Ectodermal cell (in vitro differentiated cells): Measurements from ENCODE around the gene KIF5A.
"Not testable (repeated sequence)": the region's sequence is repeated elsewhere in the genome, so short reads cannot be mapped to it uniquely, and the experiment has no call there.

ENCODE experiments used
- H3K27ac ChIP-seq: 2 replicates; pipeline ENCODE4 v1.7.0; 2013; ENCODE audit warnings: mild to moderate bottlenecking, low read depth, low read length; ENCODE audit not compliant: insufficient read depth, poor library complexity, severe bottlenecking
- H3K27me3 ChIP-seq: 2 replicates; pipeline ENCODE4 v1.7.0; 2013; ENCODE audit warnings: mild to moderate bottlenecking, low read length; ENCODE audit not compliant: insufficient read depth, control insufficient read depth, poor library complexity, severe bottlenecking
- H3K36me3 ChIP-seq: one replicate; pipeline ENCODE4 v1.7.0; 2013; ENCODE audit warnings: low read length; ENCODE audit not compliant: control insufficient read depth, insufficient read depth
- H3K4me1 ChIP-seq: one replicate; pipeline ENCODE4 v1.7.0; 2013; ENCODE audit warnings: low read length; ENCODE audit not compliant: control insufficient read depth, insufficient read depth
- H3K4me3 ChIP-seq: 2 replicates; pipeline ENCODE4 v1.7.0; 2013; ENCODE audit warnings: low read depth, low read length, control low read depth; ENCODE audit not compliant: insufficient read depth
- H3K9me3 ChIP-seq: 2 replicates; pipeline ENCODE4 v1.7.0; 2013; ENCODE audit warnings: mild to moderate bottlenecking, low read length, moderate library complexity; ENCODE audit not compliant: control insufficient read depth
- WGBS, 2 experiments: methylation state at CpG; one replicate each; pipeline ENCODE4 v1.1.7; 2013; ENCODE audit warnings: missing lambda C conversion rate in 2 of 2; 5-methylcytosine and 5-hydroxymethylcytosine counted together

KIF5A gene

DNA sequence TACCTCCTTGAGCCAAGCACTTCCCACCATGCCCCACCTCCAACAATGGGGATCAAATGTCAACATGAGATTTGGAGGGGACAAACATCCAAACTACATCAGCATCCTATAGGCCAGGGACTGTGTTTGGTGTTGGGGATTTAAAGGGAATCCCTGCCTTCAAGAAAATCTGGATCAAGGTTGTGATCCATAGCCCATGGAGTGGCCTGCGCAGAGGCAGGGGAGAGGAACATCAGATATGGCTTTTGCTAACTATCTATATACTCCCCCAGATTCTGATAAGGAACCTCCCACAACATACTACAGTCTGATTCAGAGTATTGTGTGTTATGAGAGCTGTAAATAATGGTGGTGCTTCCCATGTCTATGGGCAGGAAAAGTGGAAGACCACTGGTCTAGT, 5.1 kb downstream of the KIF5A start:
- Histone ChIP-seq H3K36me3 (no peaks in the 10 kb centered on the region), H3K4me3 (no peak overlapping the region), H3K27ac (no peak overlapping the region), H3K27me3 (peaks cover 8% of the 10 kb centered on the region), H3K9me3 (no peaks in the 10 kb centered on the region), H3K4me1 (peaks cover 28% of the 10 kb centered on the region)
- 100% methylated on average over 1 of the region's 1 CpG for WGBS, 2 experiments

DNA sequence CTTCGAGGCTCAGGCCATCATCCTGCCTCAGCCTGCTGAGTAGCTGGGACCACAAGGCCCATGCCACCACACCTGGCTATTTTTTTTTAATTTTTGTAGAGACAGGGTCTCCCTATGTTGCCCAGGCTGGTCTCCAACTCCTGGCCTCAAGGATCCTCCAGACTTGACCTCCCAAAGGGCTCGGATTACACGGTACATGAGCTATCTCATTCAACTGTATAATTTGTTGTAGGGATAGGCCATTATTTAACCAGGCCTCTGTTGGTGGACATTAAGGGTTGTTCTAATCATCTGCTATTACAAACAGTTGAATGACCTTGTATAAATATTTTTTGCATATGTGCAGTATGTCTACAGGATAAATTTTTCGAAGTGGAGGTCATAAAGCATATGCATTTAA, 9.0 kb downstream of the KIF5A start:
- Histone ChIP-seq H3K27ac (no peak overlapping the region), H3K4me1 (peaks cover under 1% of the 10 kb centered on the region), H3K9me3 (no peaks in the 10 kb centered on the region), H3K27me3 (no peaks in the 10 kb centered on the region), H3K4me3 (no peak overlapping the region), H3K36me3 (no peaks in the 10 kb centered on the region)
- 83 to 90% methylated on average over 4 of the region's 4 CpGs for WGBS, 2 experiments

DNA sequence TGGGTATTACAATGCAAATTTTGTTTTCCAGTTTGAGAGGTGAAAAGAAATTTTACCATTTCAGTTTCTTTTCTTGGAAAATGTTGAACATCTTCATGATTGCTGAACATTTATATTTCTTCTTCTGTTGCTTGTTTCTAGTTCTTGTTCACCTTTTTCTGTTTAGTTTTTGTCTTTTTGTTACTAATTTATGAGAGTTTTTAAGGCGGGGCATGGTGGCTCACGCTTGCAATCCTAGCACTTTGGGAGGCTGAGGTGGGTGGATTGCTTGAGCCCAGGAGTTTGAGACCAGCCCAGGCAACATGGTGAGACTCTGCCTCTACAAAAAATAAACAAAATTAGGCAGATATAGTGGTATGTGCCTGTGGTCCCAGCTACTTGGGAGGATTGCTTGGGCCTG, 10.7 kb downstream of the KIF5A start:
- Histone ChIP-seq H3K36me3 (no peaks in the 10 kb centered on the region), H3K4me3 (no peak overlapping the region), H3K27ac (no peak overlapping the region), H3K27me3 (no peaks in the 10 kb centered on the region), H3K9me3 (no peaks in the 10 kb centered on the region), H3K4me1 (no peaks in the 10 kb centered on the region)
- WGBS, 2 experiments = 94 to 100% methylated on average over 2 of the region's 2 CpGs

DNA sequence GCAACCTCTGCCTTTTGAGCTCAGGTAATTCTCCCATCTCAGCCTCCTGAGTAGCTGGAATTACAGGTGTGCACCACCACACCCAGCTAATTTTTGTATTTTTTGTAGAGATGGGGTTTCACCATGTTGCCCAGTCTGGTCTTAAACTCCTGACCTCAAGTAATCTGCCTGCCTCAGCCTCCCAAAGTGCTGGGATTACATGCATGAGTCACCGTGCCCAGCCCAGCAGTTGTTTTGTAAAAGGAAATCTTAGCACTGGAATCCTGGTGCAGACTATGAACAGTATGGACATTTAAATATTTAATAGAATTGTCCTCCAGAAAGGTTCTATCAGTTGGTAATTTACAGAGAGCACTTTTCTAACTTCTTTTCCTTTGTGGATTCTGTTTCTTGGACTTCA, 11.3 kb downstream of the KIF5A start:
- not testable (repeated sequence) for H3K27ac ChIP-seq, H3K4me1 ChIP-seq, H3K4me3 ChIP-seq, H3K36me3 ChIP-seq, H3K27me3 ChIP-seq, H3K9me3 ChIP-seq
- 89 to 100% methylated on average over 1 of the region's 1 CpG for WGBS, 2 experiments

DNA sequence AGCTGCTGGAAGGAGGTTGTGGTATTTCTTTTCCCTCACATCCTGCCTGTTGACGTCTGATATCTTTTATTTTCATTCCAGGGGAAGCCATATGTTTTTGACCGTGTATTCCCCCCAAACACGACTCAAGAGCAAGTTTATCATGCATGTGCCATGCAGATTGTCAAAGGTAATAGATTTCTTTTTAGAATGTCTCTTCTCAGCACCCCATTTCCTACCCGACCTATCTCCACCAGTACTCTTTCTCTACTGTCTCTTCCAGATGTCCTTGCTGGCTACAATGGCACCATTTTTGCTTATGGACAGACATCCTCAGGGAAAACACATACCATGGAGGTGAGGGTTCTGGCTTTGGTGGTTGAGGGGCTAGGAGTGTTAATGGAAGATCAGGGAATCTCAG, 13.5 kb downstream of the KIF5A start:
- Histone ChIP-seq H3K4me3 (no peak overlapping the region), H3K27ac (no peak overlapping the region)
- 92 to 94% methylated on average over 4 of the region's 4 CpGs for WGBS, 2 experiments

DNA sequence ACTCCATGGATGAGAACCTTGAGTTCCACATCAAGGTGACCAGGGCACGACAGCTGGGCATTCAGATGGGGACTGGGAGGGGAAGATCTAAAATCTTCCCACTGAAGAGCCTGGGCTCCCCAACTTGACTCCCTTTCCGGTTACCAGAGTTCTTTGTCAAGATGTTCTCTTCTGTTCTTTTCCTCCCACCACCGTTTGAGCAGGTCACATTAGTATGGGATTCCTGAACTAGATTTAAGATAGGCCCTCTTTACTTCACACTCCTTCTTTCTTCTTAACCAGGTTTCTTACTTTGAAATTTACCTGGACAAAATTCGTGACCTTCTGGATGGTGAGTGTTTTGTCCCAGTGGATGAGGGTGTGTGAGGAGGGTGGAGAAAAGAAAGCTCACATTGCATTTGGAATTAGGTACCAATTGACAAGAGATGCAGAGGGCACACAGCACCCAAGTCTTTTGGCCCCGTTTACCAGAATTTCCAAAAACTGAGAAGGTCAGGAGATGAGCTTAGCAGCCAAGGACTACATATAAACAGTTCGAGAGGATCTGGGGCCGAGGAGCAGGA, 14.4 kb downstream of the KIF5A start:
- Histone ChIP-seq H3K36me3 (no peaks in the 10 kb centered on the region), H3K4me1 (no peaks in the 10 kb centered on the region), H3K27ac (no peak overlapping the region), H3K27me3 (no peaks in the 10 kb centered on the region), H3K4me3 (no peak overlapping the region), H3K9me3 (no peaks in the 10 kb centered on the region)
- WGBS, 2 experiments = 93 to 94% methylated on average over 7 of the region's 7 CpGs

More for the DNA sequence above, 13.5 kb downstream of the KIF5A start:
- Histone ChIP-seq H3K9me3 (no peaks in the 10 kb centered on the region), H3K36me3 (no peaks in the 10 kb centered on the region), H3K27me3 (no peaks in the 10 kb centered on the region), H3K4me1 (no peaks in the 10 kb centered on the region)

DNA sequence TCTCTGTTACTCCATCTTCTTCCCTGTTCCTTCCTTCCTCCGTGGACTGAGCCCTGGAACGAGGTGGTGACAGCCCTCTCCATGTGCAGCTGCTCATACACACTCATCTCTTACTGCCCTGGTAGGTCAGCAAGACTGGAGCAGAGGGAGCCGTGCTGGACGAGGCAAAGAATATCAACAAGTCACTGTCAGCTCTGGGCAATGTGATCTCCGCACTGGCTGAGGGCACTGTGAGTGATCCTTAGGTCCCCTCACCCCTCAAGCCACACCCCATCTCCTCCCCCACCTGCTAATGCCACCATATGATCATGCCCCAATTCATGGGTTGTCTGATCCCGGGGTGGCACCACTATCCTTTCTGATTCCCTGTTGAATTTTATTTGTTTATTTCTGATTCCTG, 19.0 kb downstream of the KIF5A start:
- Histone ChIP-seq H3K36me3 (peaks cover 10% of the 10 kb centered on the region), H3K27me3 (no peaks in the 10 kb centered on the region), H3K4me1 (no peaks in the 10 kb centered on the region), H3K9me3 (no peaks in the 10 kb centered on the region), H3K4me3 (no peak overlapping the region), H3K27ac (no peak overlapping the region)
- WGBS, 2 experiments = 92% methylated on average over 6 of the region's 6 CpGs

DNA sequence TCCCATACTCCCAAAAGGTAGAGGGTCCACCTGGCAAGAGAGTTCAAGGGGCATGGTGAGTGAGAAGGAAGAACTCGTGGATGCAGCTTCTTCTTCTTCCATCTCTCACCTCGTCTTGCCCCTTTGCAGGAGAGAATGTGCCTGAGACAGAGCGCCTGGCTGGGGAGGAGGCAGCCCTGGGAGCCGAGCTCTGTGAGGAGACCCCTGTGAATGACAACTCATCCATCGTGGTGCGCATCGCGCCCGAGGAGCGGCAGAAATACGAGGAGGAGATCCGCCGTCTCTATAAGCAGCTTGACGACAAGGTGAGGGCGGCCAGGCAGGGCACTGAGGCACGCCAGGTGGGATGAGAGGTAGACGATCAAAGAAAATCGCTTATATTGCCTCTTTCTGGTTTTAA, 20.0 kb downstream of the KIF5A start:
- no peak overlapping the region for H3K27ac ChIP-seq
- H3K4me1 ChIP-seq = no peaks in the 10 kb centered on the region
- H3K36me3 ChIP-seq = peaks cover 14% of the 10 kb centered on the region
- H3K4me3 ChIP-seq = no peak overlapping the region
- WGBS, 2 experiments = 93 to 96% methylated on average over 18 of the region's 18 CpGs
- H3K27me3 ChIP-seq = no peaks in the 10 kb centered on the region
- no peaks in the 10 kb centered on the region for H3K9me3 ChIP-seq

- WGBS, 2 experiments = 78 to 86% methylated on average over 10 to 13 of the region's 13 CpGs
- H3K9me3 ChIP-seq, H3K27ac ChIP-seq, H3K4me1 ChIP-seq, H3K4me3 ChIP-seq, H3K27me3 ChIP-seq: not testable (repeated sequence)
- H3K36me3 ChIP-seq = peaks cover 17% of the 10 kb centered on the region
Measured at GRCh38 chr12:57570438-57570837, 20.6 kb downstream of the KIF5A start.

GRCh38 chr12:57571926-57572762, 22.3 kb downstream of the KIF5A start:
- H3K36me3 ChIP-seq = peaks cover 30% of the 10 kb centered on the region
- no peak overlapping the region for H3K27ac ChIP-seq
- no peaks in the 10 kb centered on the region for H3K4me1 ChIP-seq
- H3K4me3 ChIP-seq = no peak overlapping the region
- no peaks in the 10 kb centered on the region for H3K27me3 ChIP-seq
- H3K9me3 ChIP-seq = no peaks in the 10 kb centered on the region
- WGBS, 2 experiments = 96 to 97% methylated on average over 12 of the region's 12 CpGs
